Measurements from ENCODE around the gene RELB. TPM values are rescaled to one million over a fixed set of nuclear protein-coding genes. Genes with fewer than 3 reads are reported as not detected.
A peak's percentile ranks its signal among the peaks of the same experiment; 100 is the strongest.

Gene RELB
- total RNA-seq, 1 donor from 2014 or later, result 73.3 TPM

DNA sequence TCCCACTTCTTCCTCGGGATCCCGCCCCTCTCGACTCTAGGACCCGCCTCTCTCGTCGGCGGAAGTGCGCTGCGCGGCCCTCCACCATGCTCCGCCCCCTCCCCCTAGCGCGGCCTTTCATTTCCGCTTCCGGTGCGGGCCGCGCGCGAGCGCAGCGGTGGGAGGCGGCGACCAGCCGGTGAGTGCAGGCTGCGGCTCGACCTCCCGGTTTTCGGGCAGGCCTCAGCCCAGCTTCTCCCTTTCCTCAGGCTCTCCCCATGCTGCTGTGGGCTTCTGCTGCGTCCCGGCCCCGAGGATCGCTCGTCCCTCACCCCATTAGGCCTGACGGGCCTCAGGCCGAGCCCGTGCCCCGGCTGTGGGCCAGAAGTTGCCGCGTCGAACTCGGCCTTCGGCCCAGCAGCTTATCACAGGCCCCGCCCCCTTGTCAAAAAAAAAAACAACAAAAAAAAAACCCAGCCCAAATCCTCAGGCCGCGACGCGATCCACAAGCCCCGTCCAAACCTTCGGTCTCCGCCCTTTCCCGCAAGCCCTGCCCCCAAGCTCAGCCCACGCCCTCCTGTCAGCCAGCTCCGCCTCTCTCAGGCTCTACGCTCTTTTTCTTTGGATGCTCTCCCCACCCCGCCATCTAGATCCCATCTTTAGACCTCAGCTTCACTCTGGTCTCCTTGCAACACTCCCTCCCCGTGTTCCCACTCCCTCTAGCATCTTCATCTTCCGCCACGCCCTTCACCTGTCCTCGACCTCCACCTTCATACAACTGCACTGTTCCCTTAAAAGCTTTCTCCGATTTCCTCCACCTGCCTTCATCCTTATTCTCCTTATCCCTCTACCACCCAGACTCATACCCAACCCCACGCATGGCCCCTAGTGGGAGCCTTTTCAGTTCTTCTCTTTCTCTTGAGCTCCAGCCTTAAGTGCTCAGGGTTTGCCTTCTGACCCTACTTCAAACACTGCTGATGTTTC is 37.9 kb downstream of the RELB start, which contains the start of gene CLASRP:
CLASRP (plus strand) TSS at position 115 of the 963 bp plus-strand sequence. CDS start 1,168 bp downstream, outside the sequence.
- DNase-seq (ENCODE audit: low spot score), result peak; percentile 87

DNA sequence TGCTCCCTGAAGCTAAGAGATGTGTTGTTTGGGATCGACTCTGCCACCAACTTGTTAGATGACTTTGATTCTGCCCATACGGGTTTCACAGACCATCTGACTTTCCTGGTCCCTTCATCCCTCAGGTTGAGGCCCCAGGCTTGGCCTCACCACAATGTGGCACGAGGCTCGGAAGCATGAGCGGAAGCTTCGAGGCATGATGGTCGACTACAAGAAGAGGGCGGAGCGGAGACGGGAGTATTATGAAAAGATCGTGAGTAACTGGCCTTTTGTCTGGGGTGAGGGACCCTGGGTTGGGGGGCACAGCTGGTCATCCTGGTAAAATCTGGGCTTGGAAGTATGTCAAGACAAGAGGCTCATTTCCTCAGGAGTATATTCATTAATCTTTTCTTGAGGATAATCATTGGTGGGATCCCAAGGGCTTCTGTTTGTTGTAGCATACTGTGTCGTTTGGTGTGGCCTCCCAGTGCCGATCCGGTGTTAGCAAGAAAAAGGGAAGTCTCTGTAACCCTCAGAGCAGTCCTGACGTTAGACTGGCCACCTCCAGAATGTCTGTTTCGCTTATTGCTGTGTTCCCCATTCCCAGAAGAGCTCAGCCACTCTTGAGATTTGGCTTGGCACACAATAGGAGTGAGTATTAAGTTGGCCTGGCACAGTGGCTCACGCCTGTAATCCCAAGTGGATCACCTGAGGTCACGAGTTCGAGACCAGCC is 39.0 kb downstream of the RELB start:
- peak overlapping the region; percentile 58 for H3K27ac Mint-ChIP-seq

More for the DNA sequence above, 37.9 kb downstream of the RELB start, which contains the start of gene CLASRP:
- Mint-ChIP-seq H3K4me3 (peak within 1 kb of the TSS; percentile 93), H3K27ac (peak within 1 kb of the TSS; percentile 95), H3K4me1 (ENCODE audit: low read depth) (peaks cover 23% of the 10 kb centered on the region), H3K9me3 (no peaks in the 10 kb centered on the region), H3K27me3 (ENCODE audit: insufficient read depth) (no peaks in the 10 kb centered on the region), H3K36me3 (ENCODE audit: low read depth) (peaks cover 49% of the 10 kb centered on the region)
- intact Hi-C loops (cut with micrococcal nuclease), result loop anchor here (1.0 to 2.0 kb wide), 10 partner anchors 20 to 366 kb away; partner anchors contain the start of genes BLOC1S3, CLPTM1, GEMIN7 and PPP1R13L

DNA sequence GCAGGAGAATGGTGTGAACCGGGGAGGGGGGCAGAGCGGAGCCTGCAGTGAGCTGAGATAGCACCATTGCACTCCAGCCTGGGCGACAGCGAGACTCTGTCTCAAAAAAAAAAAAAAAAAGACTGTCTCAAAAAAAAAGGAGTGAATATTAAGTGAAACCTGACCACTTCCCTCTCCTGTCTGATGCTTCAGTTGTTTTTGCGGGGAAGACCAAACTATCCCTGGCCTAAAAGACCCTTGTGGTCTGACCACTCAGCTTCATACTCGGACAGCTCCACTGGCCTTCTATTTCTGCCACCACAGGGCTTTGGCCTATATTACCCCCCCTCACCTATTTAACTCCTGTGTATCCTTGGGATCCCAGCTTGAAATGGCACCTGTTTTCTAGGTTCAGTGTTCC is 39.9 kb downstream of the RELB start:
- intact Hi-C loops (cut with micrococcal nuclease), result no loop called here
- no peak for DNase-seq (ENCODE audit: low spot score)
- H3K4me3 Mint-ChIP-seq, result peak overlapping the region; percentile 93
- peaks cover 33% of the 10 kb centered on the region for H3K4me1 Mint-ChIP-seq (ENCODE audit: low read depth)
- no peaks in the 10 kb centered on the region for H3K9me3 Mint-ChIP-seq
- no peaks in the 10 kb centered on the region for H3K27me3 Mint-ChIP-seq (ENCODE audit: insufficient read depth)
- peaks cover 45% of the 10 kb centered on the region for H3K36me3 Mint-ChIP-seq (ENCODE audit: low read depth)
- peak overlapping the region; percentile 37 for H3K27ac Mint-ChIP-seq

More for the DNA sequence above, 39.0 kb downstream of the RELB start:
- Mint-ChIP-seq H3K27me3 (ENCODE audit: insufficient read depth) (no peaks in the 10 kb centered on the region), H3K4me3 (peak overlapping the region; percentile 93), H3K4me1 (ENCODE audit: low read depth) (peaks cover 24% of the 10 kb centered on the region), H3K36me3 (ENCODE audit: low read depth) (peaks cover 48% of the 10 kb centered on the region), H3K9me3 (no peaks in the 10 kb centered on the region)
- intact Hi-C loops (cut with micrococcal nuclease), result no loop called here
- DNase-seq (ENCODE audit: low spot score), result no peak

GRCh38 chr19:45045671-45046353 is 44.5 kb downstream of the RELB start:
- Mint-ChIP-seq H3K4me3 (no peak overlapping the region), H3K36me3 (ENCODE audit: low read depth) (peaks cover 30% of the 10 kb centered on the region), H3K27ac (no peak overlapping the region), H3K4me1 (ENCODE audit: low read depth) (peaks cover 37% of the 10 kb centered on the region), H3K27me3 (ENCODE audit: insufficient read depth) (no peaks in the 10 kb centered on the region), H3K9me3 (no peaks in the 10 kb centered on the region)
- no peak for DNase-seq (ENCODE audit: low spot score)
- intact Hi-C loops (cut with micrococcal nuclease), result no loop called here

GRCh38 chr19:45046355-45046754 is 45.1 kb downstream of the RELB start:
- Mint-ChIP-seq H3K36me3 (ENCODE audit: low read depth) (peaks cover 27% of the 10 kb centered on the region), H3K9me3 (no peaks in the 10 kb centered on the region), H3K4me1 (ENCODE audit: low read depth) (peaks cover 35% of the 10 kb centered on the region), H3K27me3 (ENCODE audit: insufficient read depth) (no peaks in the 10 kb centered on the region), H3K4me3 (no peak overlapping the region), H3K27ac (no peak overlapping the region)
- no peak for DNase-seq (ENCODE audit: low spot score)
- intact Hi-C loops (cut with micrococcal nuclease), result no loop called here

DNA sequence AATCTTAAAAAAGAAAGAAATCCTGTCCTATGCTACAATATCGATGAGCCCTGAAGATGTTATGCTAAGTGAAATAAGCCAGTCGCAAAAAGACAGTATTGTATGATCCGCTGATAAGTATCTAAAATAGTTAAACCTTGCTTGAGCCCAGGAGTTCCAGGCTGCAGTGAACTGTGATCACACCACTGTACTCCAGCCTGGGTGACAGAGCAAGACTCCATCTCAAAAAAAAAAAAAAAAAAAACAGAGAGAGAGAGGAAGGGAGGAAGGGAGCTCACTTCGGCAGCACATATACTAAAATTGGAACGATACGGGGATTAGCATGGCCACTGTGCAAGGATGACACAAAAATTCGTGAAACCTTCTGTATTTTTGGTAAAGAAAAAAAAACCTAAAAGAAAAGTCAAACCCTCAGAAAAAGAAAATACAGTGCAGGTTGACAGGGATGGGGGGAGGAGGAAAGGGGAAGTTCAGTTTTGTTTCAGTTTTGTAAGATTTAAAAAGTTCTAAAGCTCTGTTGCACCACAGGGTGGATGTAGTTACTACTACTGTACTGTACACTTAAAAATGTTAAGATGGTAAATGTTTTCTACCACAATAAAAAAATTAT is 46.0 kb downstream of the RELB start:
- H3K9me3 Mint-ChIP-seq, result no peaks in the 10 kb centered on the region
- peak overlapping the region; percentile 68 for H3K4me3 Mint-ChIP-seq
- H3K4me1 Mint-ChIP-seq (ENCODE audit: low read depth), result peaks cover 26% of the 10 kb centered on the region
- intact Hi-C loops (cut with micrococcal nuclease), result no loop called here
- peak overlapping the region; percentile 71 for H3K27ac Mint-ChIP-seq
- H3K27me3 Mint-ChIP-seq (ENCODE audit: insufficient read depth), result no peaks in the 10 kb centered on the region
- no peak for DNase-seq (ENCODE audit: low spot score)
- peaks cover 21% of the 10 kb centered on the region for H3K36me3 Mint-ChIP-seq (ENCODE audit: low read depth)

GRCh38 chr19:45049073-45049736 is 47.9 kb downstream of the RELB start:
- Mint-ChIP-seq H3K36me3 (ENCODE audit: low read depth) (peaks cover 28% of the 10 kb centered on the region), H3K27me3 (ENCODE audit: insufficient read depth) (no peaks in the 10 kb centered on the region), H3K4me3 (no peak overlapping the region), H3K27ac (no peak overlapping the region), H3K4me1 (ENCODE audit: low read depth) (peaks cover 26% of the 10 kb centered on the region), H3K9me3 (no peaks in the 10 kb centered on the region)
- intact Hi-C loops (cut with micrococcal nuclease), result no loop called here
- no peak for DNase-seq (ENCODE audit: low spot score)

DNA sequence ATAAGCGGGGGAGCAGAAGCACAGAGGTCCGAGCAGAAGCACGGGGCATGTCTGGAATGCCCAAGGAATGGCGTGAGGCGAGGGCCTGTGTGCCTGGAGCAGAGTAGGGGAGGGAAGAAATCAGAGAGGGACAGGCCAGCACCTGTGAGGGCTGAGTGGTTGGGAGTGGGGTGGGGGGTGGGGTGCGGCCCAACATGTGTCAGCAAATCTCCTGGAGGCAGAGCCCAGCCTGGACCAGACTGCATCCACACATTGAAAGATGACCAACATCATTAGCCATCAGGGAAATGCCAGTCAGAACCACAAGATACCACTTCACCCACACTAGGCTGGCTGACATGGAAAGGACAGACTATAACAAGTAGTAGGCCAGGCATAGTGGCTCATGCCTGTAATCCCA is 48.8 kb downstream of the RELB start:
- Mint-ChIP-seq H3K27ac (no peak overlapping the region), H3K4me1 (ENCODE audit: low read depth) (peaks cover 26% of the 10 kb centered on the region), H3K27me3 (ENCODE audit: insufficient read depth) (no peaks in the 10 kb centered on the region), H3K9me3 (no peaks in the 10 kb centered on the region), H3K36me3 (ENCODE audit: low read depth) (peaks cover 23% of the 10 kb centered on the region), H3K4me3 (no peak overlapping the region)
- DNase-seq (ENCODE audit: low spot score), result no peak
- intact Hi-C loops (cut with micrococcal nuclease), result no loop called here

DNA sequence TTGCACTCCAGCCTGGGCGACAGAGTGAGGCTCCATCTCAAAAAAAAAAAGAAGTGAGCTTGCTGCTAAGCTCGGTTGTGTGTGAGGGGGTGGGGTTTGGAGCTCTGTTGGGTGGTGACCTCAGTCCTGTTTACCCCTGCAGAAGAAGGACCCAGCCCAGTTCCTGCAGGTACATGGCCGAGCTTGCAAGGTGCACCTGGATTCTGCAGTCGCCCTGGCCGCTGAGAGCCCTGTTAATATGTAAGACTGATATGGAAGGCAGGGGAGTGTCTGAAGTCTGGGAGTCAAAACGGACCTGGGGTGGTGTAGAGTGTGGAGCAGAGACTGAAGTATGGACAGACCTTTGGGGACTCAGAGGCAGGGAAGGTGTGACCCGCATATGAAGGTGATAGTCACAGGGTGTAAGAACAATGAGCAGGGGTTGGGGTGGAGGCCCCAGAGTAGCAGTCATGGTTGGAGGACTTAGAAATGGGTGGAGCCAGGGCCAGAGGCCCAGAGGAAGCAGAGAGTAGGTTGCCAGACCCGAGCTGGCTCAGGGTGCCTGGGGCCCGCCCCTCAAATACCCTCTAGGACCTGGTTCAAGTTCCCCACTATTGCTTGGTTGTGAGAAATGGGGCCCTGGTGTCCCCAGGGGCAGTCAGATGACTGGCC is 50.8 kb downstream of the RELB start:
- Mint-ChIP-seq H3K4me1 (ENCODE audit: low read depth) (peaks cover 7% of the 10 kb centered on the region), H3K27me3 (ENCODE audit: insufficient read depth) (no peaks in the 10 kb centered on the region), H3K27ac (no peak overlapping the region), H3K9me3 (no peaks in the 10 kb centered on the region), H3K36me3 (ENCODE audit: low read depth) (peaks cover 26% of the 10 kb centered on the region), H3K4me3 (no peak overlapping the region)
- no peak for DNase-seq (ENCODE audit: low spot score)
- intact Hi-C loops (cut with micrococcal nuclease), result no loop called here

DNA sequence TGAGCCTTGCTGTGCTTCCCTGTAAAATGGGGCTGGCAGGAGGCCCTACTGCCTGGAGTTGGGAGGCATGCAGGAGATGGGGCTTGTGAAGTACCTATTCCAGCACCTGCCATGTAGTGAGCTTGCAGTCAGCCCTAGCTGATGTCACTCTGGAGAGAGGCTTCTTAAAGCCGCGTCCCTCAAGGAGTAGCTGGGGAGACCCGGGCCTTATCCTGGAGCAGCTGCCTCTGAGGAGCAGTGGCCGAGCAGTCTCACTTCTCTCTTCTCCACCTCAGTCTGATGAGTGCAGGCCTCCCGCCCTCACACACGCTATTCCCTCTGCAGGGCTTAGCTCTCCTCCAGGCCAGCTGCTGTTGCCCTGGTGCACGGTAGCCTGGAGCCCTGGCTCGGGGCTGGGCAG is 55.6 kb downstream of the RELB start:
- Mint-ChIP-seq H3K9me3 (no peaks in the 10 kb centered on the region), H3K27me3 (ENCODE audit: insufficient read depth) (no peaks in the 10 kb centered on the region), H3K4me1 (ENCODE audit: low read depth) (peaks cover 5% of the 10 kb centered on the region), H3K4me3 (no peak overlapping the region), H3K36me3 (ENCODE audit: low read depth) (peaks cover 45% of the 10 kb centered on the region), H3K27ac (no peak overlapping the region)
- no peak for DNase-seq (ENCODE audit: low spot score)
- intact Hi-C loops (cut with micrococcal nuclease), result loop anchor here (5.0 kb wide), 1 partner anchor 155 kb away; no protein-coding TSS in a partner anchor

- no peaks in the 10 kb centered on the region for H3K9me3 Mint-ChIP-seq
- H3K4me1 Mint-ChIP-seq (ENCODE audit: low read depth), result peaks cover 5% of the 10 kb centered on the region
- H3K27ac Mint-ChIP-seq, result no peak overlapping the region
- intact Hi-C loops (cut with micrococcal nuclease), result loop anchor here (5.0 kb wide), 1 partner anchor 155 kb away; no protein-coding TSS in a partner anchor
- H3K4me3 Mint-ChIP-seq, result no peak overlapping the region
- peaks cover 44% of the 10 kb centered on the region for H3K36me3 Mint-ChIP-seq (ENCODE audit: low read depth)
- H3K27me3 Mint-ChIP-seq (ENCODE audit: insufficient read depth), result no peaks in the 10 kb centered on the region
- no peak for DNase-seq (ENCODE audit: low spot score)
Measured at GRCh38 chr19:45057444-45057843, 56.2 kb downstream of the RELB start.
